ENCODE measurements around the gene CTRB2. TPM values are rescaled to one million over a fixed set of nuclear protein-coding genes. Genes with fewer than 3 reads are reported as not detected.

Gene CTRB2
- total and polyA plus RNA-seq, 2 of the 8 experiments (the other 6 are each of a cell fraction or from before 2014, with no cell fraction given): not detected

GRCh38 chr16:75251280-75252048, 44.5 kb upstream of the CTRB2 start, which contains the start of gene BCAR1:
BCAR1 (minus strand) TSS chr16:75251624; CDS start chr16:75251482, 142 bp downstream.
- H3K79me1 ChIP-seq (ENCODE audit: low read depth, low read length): peaks cover 44% of the 10 kb centered on the region
- peak within 1 kb of the TSS; percentile 59 to 91 (median 73) for H3K9ac ChIP-seq (replicated peaks in 1 of 4; ENCODE audit: extremely low read depth in 1 of 4, low read depth in 3 of 4, low read length in 3 of 4)
- peaks cover 35 to 38% of the 10 kb centered on the region in 2 experiments for H4K20me1 ChIP-seq (replicated peaks in 1 of 2; ENCODE audit: control insufficient read depth in 1 of 2, insufficient read depth in 2 of 2, low read length in 2 of 2)
- peak within 1 kb of the TSS; percentile 98 for H3K18ac ChIP-seq (ENCODE audit: extremely low read depth, low read length)
- H3K27ac ChIP-seq (ENCODE audit: low read depth, low read length): peak within 1 kb of the TSS; percentile 84
- ChIA-PET CTCF (ENCODE audit: partially characterized antibody) (interaction anchor here (1.0 to 15.7 kb wide), 3 partner anchors 16 to 57 kb away, joined by 3 to 236 read pairs (median 4); no protein-coding TSS in a partner anchor), POLR2A (ENCODE audit: partially characterized antibody) (interaction anchor here (0.9 to 16.2 kb wide), 9 partner anchors 13 to 316 kb away, joined by 3 to 375 read pairs (median 5); partner anchors contain the start of gene CFDP1)
- peak within 1 kb of the TSS; percentile 64 to 87 (median 68) for H3K4me3 ChIP-seq (ENCODE audit: extremely low read depth in 1 of 4, insufficient read depth in 2 of 4, low read depth in 3 of 4, low read length in 4 of 4)
- H2AFZ ChIP-seq (ENCODE audit: low read length): peak within 1 kb of the TSS; percentile 62; the same call in 1 of the 2 replicates
- peak within 1 kb of the TSS; percentile 98 for H2BK15ac ChIP-seq (ENCODE audit: low read length)
- peak within 1 kb of the TSS; percentile 97 for H2BK12ac ChIP-seq (ENCODE audit: low read depth, low read length)
- peaks cover 14% of the 10 kb centered on the region; the same call in 1 of the 2 replicates for H3K23me2 ChIP-seq (ENCODE audit: low read depth, low read length)
- H3K56ac ChIP-seq (replicated peaks; ENCODE audit: insufficient read length, low read depth, low read length): peak within 1 kb of the TSS; percentile 63
- peak within 1 kb of the TSS; percentile 84 for H4K8ac ChIP-seq (ENCODE audit: extremely low read depth, insufficient read depth, low read length)
- H2BK5ac ChIP-seq (ENCODE audit: low read depth, low read length): peak within 1 kb of the TSS; percentile 98
- H3K23ac ChIP-seq (ENCODE audit: insufficient read length): no peak within 1 kb of the TSS
- peak; percentile 36 for FAIRE-seq
- H4K91ac ChIP-seq (replicated peaks; ENCODE audit: insufficient read length, low read length): peak within 1 kb of the TSS; percentile 98
- peaks cover 27 to 79% of the 10 kb centered on the region in 2 experiments for H3K79me2 ChIP-seq (ENCODE audit: control insufficient read depth in 1 of 2, insufficient read depth in 2 of 2, low read length in 2 of 2)
- no peaks in the 10 kb centered on the region for H3K36me3 ChIP-seq (ENCODE audit: control insufficient read depth in 2 of 4, insufficient read depth in 4 of 4, low read length in 3 of 4)
- peaks cover 13 to 76% (median 64%) of the 10 kb centered on the region in 4 experiments for H3K4me1 ChIP-seq (replicated peaks in 1 of 4; ENCODE audit: control insufficient read depth in 3 of 4, insufficient read depth in 4 of 4, low read length in 3 of 4)
- DNase-seq (ENCODE audit: low read depth in 1 of 2, low spot score in 2 of 2): peak; percentile 50 to 89
- 6% methylated on average over 45 of the region's 84 CpGs; no CpG with 5 or more reads in 1 of the 2 experiments for WGBS, 2 experiments (ENCODE audit: extremely low coverage in 1 of 2, insufficient coverage in 1 of 2, insufficient read length in 1 of 2, insufficient replicate concordance in 2 of 2, low coverage in 1 of 2, low lambda C conversion rate in 2 of 2, missing lambda C conversion rate in 1 of 2)
- no peaks in the 10 kb centered on the region; a peak in 1 of 7 replicates for H3K27me3 ChIP-seq (replicated peaks in 1 of 4; ENCODE audit: control insufficient read depth in 3 of 4, extremely low read depth in 1 of 4, insufficient read depth in 3 of 4, low read length in 3 of 4)
- H3K4me2 ChIP-seq (ENCODE audit: insufficient read depth in 1 of 2, low read depth in 2 of 2, low read length in 2 of 2): peak within 1 kb of the TSS; percentile 76 to 96
- H3K9me3 ChIP-seq (ENCODE audit: insufficient read depth in 2 of 2, low read depth in 1 of 2, low read length in 1 of 2): no peaks in the 10 kb centered on the region
- no peak within 1 kb of the TSS for H3K14ac ChIP-seq (ENCODE audit: insufficient read length)
- 0 out of 2 replicates have a peak within 1 kb of the TSS, but pooled peaks have one; percentile 100 for H2BK20ac ChIP-seq (ENCODE audit: low read length)
- peak within 1 kb of the TSS; percentile 78 for H4K5ac ChIP-seq (ENCODE audit: insufficient read length, low read depth, low read length)
- H3K4ac ChIP-seq (replicated peaks; ENCODE audit: insufficient read length, low read depth, low read length): peak within 1 kb of the TSS; percentile 94
- peak within 1 kb of the TSS; percentile 47 for H2BK120ac ChIP-seq (replicated peaks; ENCODE audit: low read depth, low read length)
- H2AK5ac ChIP-seq (ENCODE audit: low read depth, low read length): peak within 1 kb of the TSS; percentile 97
- TF ChIP-seq SP2 (IDR thresholded peaks at IDR 0.05; ENCODE audit: low read length): no peak
- no peak for TF ChIP-seq ATF2 (IDR thresholded peaks at IDR 0.05; ENCODE audit: low read length)
- no peak for TF ChIP-seq KDM1A (IDR thresholded peaks at IDR 0.05; ENCODE audit: borderline replicate concordance, low read length)
- no peak for TF ChIP-seq BRCA1 (IDR thresholded peaks at IDR 0.05; ENCODE audit: low read depth, low read length)
- no peak for TF ChIP-seq CREB1 (IDR thresholded peaks at IDR 0.05)
